Panc1 (cell line): ENCODE results near the gene TENT5C.

Experiments used
- POLR2AphosphoS5 ChIP-seq: IDR thresholded peaks from 2 replicates; pipeline ENCODE4 v1.6.1; 2012; ENCODE audit warnings: mild to moderate bottlenecking, low read depth, low read length, moderate library complexity
- TF ChIP-seq, protein P1 (sequence below): fragments of 450-650 bp; IDR thresholded peaks from 2 replicates; pipeline ENCODE4 v1.5.1; 2017; ENCODE audit warnings: mild to moderate bottlenecking

GRCh38 chr1:117576236-117576635 is 29.6 kb upstream of the TENT5C start:
- TF ChIP-seq, protein P1, sequence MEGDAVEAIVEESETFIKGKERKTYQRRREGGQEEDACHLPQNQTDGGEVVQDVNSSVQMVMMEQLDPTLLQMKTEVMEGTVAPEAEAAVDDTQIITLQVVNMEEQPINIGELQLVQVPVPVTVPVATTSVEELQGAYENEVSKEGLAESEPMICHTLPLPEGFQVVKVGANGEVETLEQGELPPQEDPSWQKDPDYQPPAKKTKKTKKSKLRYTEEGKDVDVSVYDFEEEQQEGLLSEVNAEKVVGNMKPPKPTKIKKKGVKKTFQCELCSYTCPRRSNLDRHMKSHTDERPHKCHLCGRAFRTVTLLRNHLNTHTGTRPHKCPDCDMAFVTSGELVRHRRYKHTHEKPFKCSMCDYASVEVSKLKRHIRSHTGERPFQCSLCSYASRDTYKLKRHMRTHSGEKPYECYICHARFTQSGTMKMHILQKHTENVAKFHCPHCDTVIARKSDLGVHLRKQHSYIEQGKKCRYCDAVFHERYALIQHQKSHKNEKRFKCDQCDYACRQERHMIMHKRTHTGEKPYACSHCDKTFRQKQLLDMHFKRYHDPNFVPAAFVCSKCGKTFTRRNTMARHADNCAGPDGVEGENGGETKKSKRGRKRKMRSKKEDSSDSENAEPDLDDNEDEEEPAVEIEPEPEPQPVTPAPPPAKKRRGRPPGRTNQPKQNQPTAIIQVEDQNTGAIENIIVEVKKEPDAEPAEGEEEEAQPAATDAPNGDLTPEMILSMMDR: no peak
- no peak for TF ChIP-seq POLR2AphosphoS5
